OCI-LY7 (cell line): ENCODE results near the gene STXBP3. TPM values are rescaled to one million over a fixed set of nuclear protein-coding genes. Genes with fewer than 3 reads are reported as not detected.

Experiments used
- BruUV-seq: library from RNA; stranded (reverse); fragments of 400-500 nt; replicated peaks from 2 replicates; lab custom pipeline; 2021; lab: Mats Ljungman, UMichigan
- CTCF ChIA-PET: fragments of 300-600 bp; sonication (Branson Sonifier 250); formaldehyde crosslinking; loops from one replicate; lab custom pipeline; 2022; ENCODE audit warnings: antibody characterized with exemption; ENCODE audit not compliant: unreplicated experiment; lab: Charles Lee
- POLR2A ChIA-PET: fragments of 300-600 bp; sonication (Branson Sonifier 250); formaldehyde crosslinking; loops from one replicate; lab custom pipeline; 2022; ENCODE audit warnings: antibody characterized with exemption; lab: Charles Lee
- DNase-seq: peaks from one replicate; pipeline ENCODE4 v3.0.0-alpha.2; 2015; ENCODE audit warnings: low spot score
- H2AFZ ChIP-seq: fragments of 200-600 bp; sonication (generic), shearing (Covaris generic); 2 replicates; pipeline ENCODE4 v1.6.1; 2014; ENCODE audit warnings: mild to moderate bottlenecking, antibody characterized with exemption, low read length, moderate library complexity
- H3K27ac ChIP-seq: fragments of 200-600 bp; sonication (generic); 2 replicates; pipeline ENCODE4 v1.5.1; 2014; ENCODE audit warnings: mixed run types, low read depth, mild to moderate bottlenecking, moderate library complexity, low read length, inconsistent platforms; ENCODE audit not compliant: poor library complexity, severe bottlenecking
- H3K36me3 ChIP-seq: fragments of 200-600 bp; sonication (generic); 2 replicates; pipeline ENCODE4 v1.6.1; 2014; ENCODE audit warnings: mild to moderate bottlenecking, antibody characterized with exemption, low read length, moderate library complexity, mixed read lengths; ENCODE audit not compliant: insufficient read depth
- H3K4me1 ChIP-seq: fragments of 200-600 bp; sonication (generic); 2 replicates; pipeline ENCODE4 v1.5.1; 2014; ENCODE audit warnings: mild to moderate bottlenecking, low read length; ENCODE audit not compliant: insufficient read depth, poor library complexity, severe bottlenecking
- H3K4me2 ChIP-seq: fragments of 200-600 bp; sonication (generic); 2 replicates; pipeline ENCODE4 v1.6.1; 2014; ENCODE audit warnings: mild to moderate bottlenecking, low read length
- H3K4me3 ChIP-seq: fragments of 200-600 bp; sonication (generic); 2 replicates; pipeline ENCODE4 v1.5.1; 2014; ENCODE audit warnings: mild to moderate bottlenecking, low read depth, low read length; ENCODE audit not compliant: poor library complexity, severe bottlenecking
- H3K79me2 ChIP-seq: fragments of 200-600 bp; sonication (generic); 2 replicates; pipeline ENCODE4 v1.6.1; 2016; ENCODE audit warnings: low read depth, mild to moderate bottlenecking, low read length, moderate library complexity, mixed read lengths; ENCODE audit not compliant: insufficient read depth
- H3K9me2 ChIP-seq: fragments of 200-600 bp; sonication (generic); 2 replicates; pipeline ENCODE4 v1.6.1; 2016; ENCODE audit warnings: mild to moderate bottlenecking, low read length, mixed read lengths; ENCODE audit not compliant: insufficient read depth
- H3K9me3 ChIP-seq: fragments of 200-600 bp; sonication (generic); 2 replicates; pipeline ENCODE4 v1.6.1; 2014; ENCODE audit warnings: mild to moderate bottlenecking, mixed run types, low read length, mixed read lengths
- H4K20me1 ChIP-seq: fragments of 200-600 bp; sonication (generic); 2 replicates; pipeline ENCODE4 v1.6.1; 2014; ENCODE audit warnings: mild to moderate bottlenecking, antibody characterized with exemption, low read length, moderate library complexity, mixed read lengths; ENCODE audit not compliant: insufficient read depth
- EZH2phosphoT487 ChIP-seq: fragments of 200-600 bp; sonication (generic); IDR thresholded peaks from 2 replicates; pipeline ENCODE4 v1.6.1; 2018; ENCODE audit warnings: low read depth, borderline replicate concordance, mild to moderate bottlenecking, mixed run types, antibody characterized with exemption, low read length, moderate library complexity, mixed read lengths
- intact Hi-C: fragments of 100-400 bp; cut with micrococcal nuclease; formaldehyde crosslinking; loops from one replicate; pipeline ENCODE4 v1.10.0; 2022; ENCODE audit not compliant: unreplicated experiment
- total RNA-seq, 2 experiments: library from RNA; depleted of rRNA in 1 of 2; stranded (reverse); fragments of >200 nt in 1 of 2; shearing (Covaris generic) in 1 of 2; gene quantifications; 2 replicates each; pipeline ENCODE4 v1.2.3, GENCODE V29; 2014 to 2022
- TF ChIP-seq, protein P1 (sequence below): fragments of 200-600 bp; sonication (generic); conservative IDR thresholded peaks from 2 replicates; pipeline ENCODE4 v1.5.1; 2014; ENCODE audit warnings: mild to moderate bottlenecking, antibody characterized with exemption, low read length, moderate library complexity, mixed read lengths

The STXBP3 gene
- total RNA-seq, 2 experiments from 2014 or later: 27.7 to 38.2 TPM

DNA sequence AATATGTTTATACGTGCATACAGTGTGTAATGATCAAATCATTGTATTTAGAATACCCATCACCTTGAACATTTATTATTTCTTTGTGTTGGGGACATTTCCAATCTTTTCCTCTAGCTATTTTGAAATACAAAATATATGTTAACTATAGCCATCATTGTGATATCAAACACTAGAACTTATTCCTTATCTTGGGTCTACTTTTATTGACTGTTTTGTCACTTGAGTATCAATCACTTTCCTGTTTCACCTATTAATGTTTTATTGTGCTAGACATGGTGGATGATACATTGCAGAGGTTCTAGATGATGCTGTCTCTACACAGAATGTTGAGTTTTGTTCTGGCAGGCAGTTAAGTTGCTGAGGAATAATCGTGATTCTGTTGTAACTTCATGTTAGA is 45.9 kb downstream of the STXBP3 start:
- intact Hi-C loops: no loop called here
- Histone ChIP-seq H4K20me1 (no peaks in the 10 kb centered on the region), H3K4me3 (no peak overlapping the region), H3K27ac (no peak overlapping the region), H3K9me3 (peaks cover 23% of the 10 kb centered on the region; the same call in 1 of the 2 replicates), H3K4me2 (no peak overlapping the region), H3K4me1 (no peaks in the 10 kb centered on the region), H3K79me2 (no peaks in the 10 kb centered on the region), H2AFZ (no peak overlapping the region), H3K9me2 (no peaks in the 10 kb centered on the region), H3K36me3 (peaks cover 47% of the 10 kb centered on the region)
- ChIA-PET POLR2A (interaction anchor here (0.6 to 0.9 kb wide), 5 partner anchors 26 to 316 kb away, joined by 3 to 5 read pairs (median 3); no protein-coding TSS in a partner anchor), CTCF (no interaction called here)
- DNase-seq: no peak
- no TSS peak for BruUV-seq
- TF ChIP-seq, protein P1, sequence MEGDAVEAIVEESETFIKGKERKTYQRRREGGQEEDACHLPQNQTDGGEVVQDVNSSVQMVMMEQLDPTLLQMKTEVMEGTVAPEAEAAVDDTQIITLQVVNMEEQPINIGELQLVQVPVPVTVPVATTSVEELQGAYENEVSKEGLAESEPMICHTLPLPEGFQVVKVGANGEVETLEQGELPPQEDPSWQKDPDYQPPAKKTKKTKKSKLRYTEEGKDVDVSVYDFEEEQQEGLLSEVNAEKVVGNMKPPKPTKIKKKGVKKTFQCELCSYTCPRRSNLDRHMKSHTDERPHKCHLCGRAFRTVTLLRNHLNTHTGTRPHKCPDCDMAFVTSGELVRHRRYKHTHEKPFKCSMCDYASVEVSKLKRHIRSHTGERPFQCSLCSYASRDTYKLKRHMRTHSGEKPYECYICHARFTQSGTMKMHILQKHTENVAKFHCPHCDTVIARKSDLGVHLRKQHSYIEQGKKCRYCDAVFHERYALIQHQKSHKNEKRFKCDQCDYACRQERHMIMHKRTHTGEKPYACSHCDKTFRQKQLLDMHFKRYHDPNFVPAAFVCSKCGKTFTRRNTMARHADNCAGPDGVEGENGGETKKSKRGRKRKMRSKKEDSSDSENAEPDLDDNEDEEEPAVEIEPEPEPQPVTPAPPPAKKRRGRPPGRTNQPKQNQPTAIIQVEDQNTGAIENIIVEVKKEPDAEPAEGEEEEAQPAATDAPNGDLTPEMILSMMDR: no peak
- no peak for TF ChIP-seq EZH2phosphoT487

DNA sequence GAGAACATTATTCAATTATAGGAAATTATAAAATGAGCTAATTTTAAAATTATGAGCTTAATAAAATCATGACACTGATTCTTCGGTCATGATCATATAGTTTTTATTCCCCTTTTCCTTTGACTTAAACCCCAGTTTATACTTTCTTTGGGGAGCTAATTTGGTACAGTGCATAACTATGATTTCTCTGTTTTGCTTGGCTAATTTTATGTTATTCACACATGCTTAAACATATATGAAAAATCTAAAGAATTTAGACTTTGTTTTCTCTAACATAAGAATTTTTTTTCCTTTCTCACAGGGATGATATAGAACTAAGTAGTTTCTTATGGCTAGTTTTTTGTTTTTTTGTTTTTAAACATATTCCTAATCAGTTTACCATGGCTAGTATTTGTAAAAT is 52.5 kb downstream of the STXBP3 start:
- intact Hi-C loops: no loop called here
- DNase-seq: no peak
- no peaks in the 10 kb centered on the region for H3K79me2 ChIP-seq
- no peak overlapping the region for H2AFZ ChIP-seq
- ChIA-PET CTCF (no interaction called here), POLR2A (interaction anchor here (0.9 kb wide), 1 partner anchor 18 kb away, joined by 3 read pairs; no protein-coding TSS in a partner anchor)
- no peak overlapping the region for H3K27ac ChIP-seq
- peaks cover 60% of the 10 kb centered on the region for H3K36me3 ChIP-seq
- no TSS peak for BruUV-seq
- no peak overlapping the region for H3K4me2 ChIP-seq
- no peak for TF ChIP-seq EZH2phosphoT487
- TF ChIP-seq, protein P1: no peak
- H3K9me2 ChIP-seq: no peaks in the 10 kb centered on the region
- H3K4me1 ChIP-seq: no peaks in the 10 kb centered on the region
- no peaks in the 10 kb centered on the region for H4K20me1 ChIP-seq
- H3K9me3 ChIP-seq: no peaks in the 10 kb centered on the region
- no peak overlapping the region for H3K4me3 ChIP-seq

DNA sequence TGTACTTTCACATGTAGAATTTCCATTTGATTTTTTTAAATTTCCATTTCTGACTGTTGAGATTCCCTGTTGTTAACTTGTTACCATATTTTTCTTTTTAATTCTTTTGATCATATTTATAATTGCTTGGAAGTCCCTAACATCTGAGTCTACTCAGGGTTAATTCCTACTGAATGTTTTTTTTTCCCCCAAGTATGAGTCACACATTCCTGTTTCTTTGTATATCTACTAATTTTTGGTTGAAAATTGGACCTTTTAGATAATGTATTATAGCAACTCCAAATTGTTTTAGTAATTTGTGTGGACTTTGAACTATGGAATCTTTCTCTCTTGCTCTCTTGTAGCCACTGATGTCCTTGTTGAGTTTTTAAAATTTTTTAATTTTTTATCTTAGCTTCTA is 54.6 kb downstream of the STXBP3 start:
- H3K9me2 ChIP-seq: no peaks in the 10 kb centered on the region
- H3K79me2 ChIP-seq: no peaks in the 10 kb centered on the region
- POLR2A ChIA-PET: no interaction called here
- no TSS peak for BruUV-seq
- H3K4me3 ChIP-seq: no peak overlapping the region
- H4K20me1 ChIP-seq: no peaks in the 10 kb centered on the region
- CTCF ChIA-PET: no interaction called here
- peaks cover 64% of the 10 kb centered on the region for H3K36me3 ChIP-seq
- intact Hi-C loops: no loop called here
- DNase-seq: no peak
- no peak overlapping the region for H3K27ac ChIP-seq
- no peak overlapping the region for H3K4me2 ChIP-seq
- H2AFZ ChIP-seq: no peak overlapping the region
- no peaks in the 10 kb centered on the region for H3K9me3 ChIP-seq
- TF ChIP-seq EZH2phosphoT487: no peak
- TF ChIP-seq, protein P1: no peak
- no peaks in the 10 kb centered on the region for H3K4me1 ChIP-seq
